NCI-H446 treated with DMSO at 0.1 percent for 48 hours (cell line): ENCODE measurements around the gene PPIL6.
"Not testable (repeated sequence)": the region's sequence is repeated elsewhere in the genome, so short reads cannot be mapped to it uniquely, and the experiment has no call there.

Experiments
- DNase-seq: peaks from one replicate; lab custom pipeline; 2025; lab: John Stamatoyannopoulos, UW

Gene PPIL6

GRCh38 chr6:109466212-109466923 is 25.9 kb upstream of the PPIL6 start:
- DNase-seq = no peak

DNA sequence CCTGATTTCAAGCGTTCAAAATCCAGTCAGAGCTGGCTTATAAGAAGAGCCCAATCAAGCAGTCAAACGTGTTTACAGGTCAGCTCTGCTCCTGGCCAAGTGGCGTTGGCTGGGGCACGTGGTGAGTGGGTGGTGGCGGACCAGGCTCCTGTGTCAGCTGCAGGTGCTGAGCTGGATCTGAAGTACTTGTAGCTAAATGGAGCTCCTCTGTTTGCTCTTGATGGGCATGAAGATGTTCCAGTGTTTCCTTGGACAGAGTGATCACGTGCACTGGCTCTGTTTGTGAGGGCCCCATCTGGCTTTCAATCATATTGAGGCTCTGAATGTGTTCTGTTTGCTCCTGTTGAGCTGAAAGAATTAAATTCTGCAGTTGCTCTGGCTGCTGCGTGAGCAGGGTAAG is 25.3 kb upstream of the PPIL6 start:
- DNase-seq = no peak

GRCh38 chr6:109461733-109462526 is 21.5 kb upstream of the PPIL6 start:
- DNase-seq = no peak

DNA sequence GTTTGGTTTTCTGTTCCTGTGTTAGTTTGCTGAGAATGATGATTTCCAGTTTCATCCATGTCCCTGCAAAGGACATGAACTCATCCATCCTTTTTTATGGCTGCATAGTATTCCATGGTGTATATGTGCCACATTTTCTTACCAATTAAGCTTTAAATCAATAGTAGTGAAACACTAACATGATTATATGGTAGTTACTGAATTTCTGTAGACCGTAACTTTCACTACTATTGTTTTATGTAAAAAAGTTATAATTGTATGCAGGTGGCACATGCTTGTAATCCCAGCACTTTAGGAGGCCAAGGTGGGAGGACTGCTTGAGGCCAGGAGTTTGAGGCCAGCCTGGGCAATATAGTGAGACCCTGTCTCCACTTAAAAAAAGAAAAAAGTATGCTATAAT is 20.8 kb upstream of the PPIL6 start:
- DNase-seq = not testable (repeated sequence)

- DNase-seq = no peak
Observed at GRCh38 chr6:109460161-109460829, 19.9 kb upstream of the PPIL6 start.

DNA sequence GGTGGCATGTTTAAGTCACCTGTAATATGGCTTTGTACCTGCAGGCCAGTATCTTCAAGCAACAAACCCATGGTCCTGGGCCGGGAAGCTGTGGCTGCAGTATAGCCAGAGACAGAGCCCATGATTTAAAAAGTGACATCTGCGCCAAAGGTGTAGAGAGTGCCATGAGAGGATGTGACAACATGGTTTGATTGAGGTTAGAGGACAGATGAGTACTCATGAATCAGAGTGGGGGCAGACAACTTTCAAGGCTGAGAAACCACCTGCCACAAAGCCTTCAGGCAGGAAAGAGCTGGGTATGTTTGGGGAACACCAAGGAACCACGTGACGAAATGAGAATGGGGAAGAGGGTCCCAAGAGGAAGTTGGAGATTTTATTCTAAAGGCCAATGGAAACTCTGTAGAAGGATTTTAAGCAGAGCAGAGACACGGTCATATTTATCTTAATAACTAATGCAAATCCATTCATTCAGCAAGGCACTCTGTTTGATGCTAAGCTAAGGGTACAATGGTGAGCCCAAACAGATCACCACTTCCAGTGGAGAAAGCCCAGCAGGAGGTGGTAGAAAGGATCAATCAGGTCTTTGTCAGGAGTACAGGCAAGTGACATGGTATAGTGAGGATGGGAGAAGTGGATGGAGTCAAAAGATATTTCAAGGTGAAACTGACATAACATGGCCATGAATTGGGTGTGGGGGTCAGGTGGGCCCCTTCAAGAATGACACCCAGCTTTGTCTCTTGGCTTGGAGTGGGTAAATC is 18.5 kb upstream of the PPIL6 start:
- DNase-seq = no peak

GRCh38 chr6:109457562-109457996 is 17.2 kb upstream of the PPIL6 start:
- no peak for DNase-seq

GRCh38 chr6:109456710-109457561 is 16.5 kb upstream of the PPIL6 start:
- no peak for DNase-seq

GRCh38 chr6:109456111-109456583 is 15.7 kb upstream of the PPIL6 start:
- no peak for DNase-seq

DNA sequence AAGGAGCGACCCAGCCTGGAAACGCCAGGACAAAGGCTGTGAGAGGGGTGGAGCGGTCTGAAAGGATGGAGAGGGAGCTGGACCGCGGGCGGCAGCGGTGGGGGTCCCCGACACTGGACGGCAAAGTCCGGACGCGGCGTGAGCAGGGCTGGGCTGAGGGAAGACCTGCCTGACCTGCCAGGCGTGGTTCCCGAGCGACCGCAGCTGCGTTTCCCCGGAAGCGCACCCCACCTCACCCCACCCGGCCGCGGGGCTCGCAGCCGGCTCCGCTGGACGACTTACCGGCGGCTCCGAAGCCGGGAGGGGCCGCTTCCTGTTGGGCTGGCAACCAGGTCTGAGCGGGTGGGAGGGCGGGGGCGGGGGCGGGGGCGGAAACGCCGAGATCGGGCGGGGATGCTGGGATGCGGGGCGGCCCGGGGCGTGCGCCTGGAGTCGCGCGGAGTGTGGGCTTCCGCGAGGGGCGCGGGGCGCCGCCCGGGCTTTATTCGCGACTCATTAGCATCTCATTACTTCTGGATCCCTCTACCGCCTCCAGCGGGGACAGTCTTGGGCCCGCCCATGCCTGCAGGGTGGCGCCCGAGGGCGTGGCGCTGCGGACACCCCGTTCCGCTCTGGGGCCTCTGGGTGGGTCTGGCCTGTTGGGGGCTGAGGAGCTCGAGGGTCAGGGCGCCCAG is 15.1 kb upstream of the PPIL6 start, which contains the start of gene MICAL1:
MICAL1 (minus strand) TSS at position 336 of the 674 bp plus-strand sequence. CDS start 1,576 bp downstream, outside the sequence.
- DNase-seq = no peak

DNA sequence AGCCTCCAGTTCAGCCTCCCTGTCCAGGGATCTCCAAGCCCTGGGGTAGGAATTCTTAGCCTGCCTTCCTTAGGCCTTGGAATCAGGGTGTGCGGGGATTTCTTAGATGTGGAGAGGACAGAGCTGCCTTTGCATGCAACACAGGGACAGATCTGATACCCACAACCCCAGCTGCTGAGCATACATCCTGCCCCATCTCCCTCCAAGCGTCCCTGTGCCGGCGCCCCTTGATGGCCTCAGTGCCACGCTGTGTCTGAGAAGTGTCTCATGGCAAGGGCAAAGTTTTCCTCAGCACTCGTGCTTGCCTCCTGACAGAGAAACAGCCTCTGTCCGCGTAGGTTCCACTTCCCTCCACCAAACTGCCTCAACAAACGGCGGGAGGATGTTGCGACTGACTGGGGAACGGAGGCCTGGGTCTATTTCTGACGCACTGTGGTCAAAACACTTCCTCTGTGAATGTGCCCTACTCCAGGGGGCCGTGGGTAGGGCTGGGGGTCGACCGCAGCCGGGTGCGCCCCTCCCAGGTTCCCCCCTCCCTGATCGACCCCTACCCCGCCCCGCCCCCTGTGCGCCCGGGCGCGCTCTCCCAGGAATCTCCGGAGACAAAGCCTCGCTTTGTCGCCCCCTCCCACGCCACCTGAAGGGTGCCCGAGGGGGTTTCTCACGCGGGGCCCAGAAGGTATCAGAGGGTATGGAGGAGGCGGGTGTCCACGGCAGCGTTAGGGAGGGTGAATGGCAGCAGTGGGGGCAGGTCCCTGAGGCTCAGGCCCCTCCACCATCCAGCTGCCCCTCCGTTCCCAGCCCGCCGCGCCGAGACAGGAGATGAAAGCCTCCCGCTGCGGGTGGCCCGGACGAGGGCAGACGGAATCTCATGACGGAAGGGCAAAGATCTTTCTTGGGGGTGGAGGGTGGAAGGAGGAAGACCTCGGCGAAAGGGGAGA is 14.3 kb upstream of the PPIL6 start:
- DNase-seq = no peak

DNA sequence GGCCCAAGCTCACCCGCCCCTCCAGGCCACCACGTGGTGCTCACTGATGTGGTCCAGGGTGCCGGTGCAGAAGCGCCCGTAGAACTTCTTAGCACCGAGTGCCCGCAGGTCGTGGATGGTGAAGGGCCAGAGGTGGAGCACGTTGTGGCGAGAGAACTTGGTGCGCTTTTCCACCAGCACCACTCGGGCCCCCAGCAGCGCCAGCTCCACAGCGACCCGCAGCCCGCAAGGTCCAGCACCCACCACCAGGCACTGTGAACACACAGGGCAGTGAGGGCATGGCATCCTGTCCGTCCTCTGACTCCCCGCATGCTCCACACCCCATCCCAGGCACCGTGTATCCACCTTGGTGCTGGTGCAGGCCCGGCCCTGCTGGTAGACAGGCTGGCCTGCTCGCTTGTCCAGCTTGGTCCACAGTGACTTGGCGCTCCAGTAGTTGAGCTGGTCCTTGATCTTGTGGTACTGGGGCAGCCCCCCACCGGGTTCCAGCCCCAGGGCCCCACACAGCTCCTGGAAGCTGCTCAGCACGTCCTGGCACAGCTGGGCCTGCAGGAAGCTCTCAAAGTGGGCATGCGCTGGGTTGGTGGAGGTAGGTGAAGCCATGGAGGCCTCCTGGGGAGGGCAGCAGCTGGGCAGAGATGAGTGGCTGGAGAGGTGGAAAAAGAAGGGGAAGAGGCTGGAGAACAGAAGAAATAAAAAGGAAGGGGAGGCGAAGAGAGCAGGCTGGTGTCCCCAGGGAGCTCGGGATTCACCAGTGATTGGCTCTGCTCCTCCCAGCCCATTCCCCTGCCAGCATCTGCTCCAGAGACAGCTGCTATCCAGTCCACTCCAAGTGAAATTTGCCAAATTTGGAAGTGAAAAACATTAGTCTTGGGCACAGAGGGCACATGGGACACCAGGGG is 13.4 kb upstream of the PPIL6 start:
- peak; percentile 83 for DNase-seq

GRCh38 chr6:109453156-109453555 is 12.7 kb upstream of the PPIL6 start:
- DNase-seq = no peak

- DNase-seq = no peak
Observed at GRCh38 chr6:109452181-109452580, 11.8 kb upstream of the PPIL6 start.

DNA sequence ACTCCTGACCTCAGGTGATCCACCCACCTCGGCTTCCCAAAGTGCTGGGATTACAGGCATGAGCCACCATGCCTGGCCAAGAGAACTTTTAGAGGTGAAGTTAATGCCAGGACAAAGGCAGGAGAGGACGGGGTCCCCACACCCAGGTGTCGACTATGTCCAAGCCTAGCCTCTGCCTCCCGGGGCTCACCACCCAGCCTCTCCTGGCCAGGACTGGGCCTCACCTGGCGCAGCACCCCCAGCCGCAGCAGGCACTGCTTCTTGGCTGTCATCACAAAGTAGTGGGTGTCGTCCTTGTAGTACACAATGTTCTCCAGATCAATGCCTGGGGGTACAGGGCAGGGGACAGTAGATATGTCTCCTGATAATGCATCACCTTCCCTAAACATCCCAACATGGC is 10.9 kb upstream of the PPIL6 start:
- DNase-seq = no peak

- DNase-seq = no peak
Observed at GRCh38 chr6:109450801-109451200, 10.4 kb upstream of the PPIL6 start.

- DNase-seq = no peak
Observed at GRCh38 chr6:109449795-109450673, 9.6 kb upstream of the PPIL6 start.
